Measurements from ENCODE around the gene SORCS1.
"Not testable (repeated sequence)": the region's sequence is repeated elsewhere in the genome, so short reads cannot be mapped to it uniquely, and the experiment has no call there.

Gene SORCS1

GRCh38 chr10:106938513-106938912 lies 226.0 kb downstream of the SORCS1 start:
- no peak for ATAC-seq

GRCh38 chr10:106935978-106936451 lies 228.5 kb downstream of the SORCS1 start:
- no peak for ATAC-seq

- ATAC-seq, result no peak
Observed at GRCh38 chr10:106931853-106932249, 232.7 kb downstream of the SORCS1 start.

GRCh38 chr10:106931159-106931852 lies 233.2 kb downstream of the SORCS1 start:
- no peak for ATAC-seq

- ATAC-seq, result no peak
Observed at GRCh38 chr10:106930751-106931150, 233.8 kb downstream of the SORCS1 start.

- no peak for ATAC-seq
Observed at GRCh38 chr10:106929291-106929895, 235.1 kb downstream of the SORCS1 start.

GRCh38 chr10:106928151-106928550 lies 236.4 kb downstream of the SORCS1 start:
- ATAC-seq, result not testable (repeated sequence)

- ATAC-seq, result no peak
Observed at GRCh38 chr10:106925191-106925590, 239.3 kb downstream of the SORCS1 start.

- ATAC-seq, result no peak
Observed at GRCh38 chr10:106920538-106920937, 244.0 kb downstream of the SORCS1 start.

GRCh38 chr10:106919871-106920282 lies 244.6 kb downstream of the SORCS1 start:
- no peak for ATAC-seq

GRCh38 chr10:106917452-106918055 lies 247.0 kb downstream of the SORCS1 start:
- ATAC-seq, result no peak

GRCh38 chr10:106914016-106914415 lies 250.5 kb downstream of the SORCS1 start:
- ATAC-seq, result no peak

GRCh38 chr10:106913348-106913747 lies 251.2 kb downstream of the SORCS1 start:
- ATAC-seq, result no peak

GRCh38 chr10:106911096-106911495 lies 253.4 kb downstream of the SORCS1 start:
- ATAC-seq, result no peak

- ATAC-seq, result no peak
Observed at GRCh38 chr10:106910666-106911065, 253.8 kb downstream of the SORCS1 start.

GRCh38 chr10:106908225-106908624 lies 256.3 kb downstream of the SORCS1 start:
- ATAC-seq, result no peak

- ATAC-seq, result no peak
Observed at GRCh38 chr10:106904209-106904608, 260.3 kb downstream of the SORCS1 start.

GRCh38 chr10:106903180-106903579 lies 261.3 kb downstream of the SORCS1 start:
- no peak for ATAC-seq

GRCh38 chr10:106900016-106900652 lies 264.4 kb downstream of the SORCS1 start:
- no peak for ATAC-seq

- no peak for ATAC-seq
Observed at GRCh38 chr10:106898446-106898845, 266.1 kb downstream of the SORCS1 start.

- ATAC-seq, result no peak
Observed at GRCh38 chr10:106897719-106898118, 266.8 kb downstream of the SORCS1 start.

GRCh38 chr10:106894692-106895091 lies 269.8 kb downstream of the SORCS1 start:
- ATAC-seq, result no peak

- ATAC-seq, result no peak
Observed at GRCh38 chr10:106877574-106877973, 286.9 kb downstream of the SORCS1 start.

- ATAC-seq, result no peak
Observed at GRCh38 chr10:106874604-106874889, 290.0 kb downstream of the SORCS1 start.
